GM12878 (cell line): Measurements from ENCODE around the gene RET. TPM values are rescaled to one million over a fixed set of nuclear protein-coding genes. Genes with fewer than 3 reads are reported as not detected.

Source experiments
- ATAC-seq: fragments of 200-7000 bp; cut with Tn5 transposase; 3 replicates; pipeline ENCODE4 v1.9.1; 2020; ENCODE audit warnings: mild to moderate bottlenecking, moderate library complexity
- BruUV-seq: library from RNA; stranded (reverse); fragments of 400-500 nt; replicated peaks from 2 replicates; lab custom pipeline; 2021; lab: Mats Ljungman, UMichigan
- CTCF ChIA-PET: fragments of 300-600 bp; sonication (Branson Sonifier 250); formaldehyde crosslinking; extraction: SDS; loops from one replicate; lab custom pipeline; 2021; ENCODE audit warnings: inconsistent platforms; lab: Yijun Ruan, JAX
- POLR2A ChIA-PET: fragments of 350-600 bp; formaldehyde crosslinking; extraction: SDS; loops from one replicate; lab custom pipeline; 2021; ENCODE audit warnings: inconsistent platforms; lab: Charles Lee
- RAD21 ChIA-PET: fragments of 300-600 bp; sonication (Branson Sonifier 250); formaldehyde crosslinking; loops from one replicate; lab custom pipeline; 2023; ENCODE audit warnings: antibody characterized with exemption; ENCODE audit not compliant: unreplicated experiment; lab: Charles Lee
- SMC1A ChIA-PET: fragments of 300-600 bp; sonication (Branson Sonifier 250); formaldehyde crosslinking; loops from one replicate; lab custom pipeline; 2023; ENCODE audit not compliant: unreplicated experiment, uncharacterized antibody; lab: Charles Lee
- DNase-seq: peaks from one replicate; pipeline ENCODE4 v3.0.0-alpha.2; 2011; ENCODE audit warnings: low read depth, low spot score
- FAIRE-seq: peaks from 3 replicates; lab custom pipeline; 2011; peaks lifted over from hg19 to GRCh38; lab: Jason Lieb, UNC
- H2AFZ ChIP-seq: 2 replicates; pipeline ENCODE4 v1.6.0; 2011; ENCODE audit warnings: low read depth, low read length, control low read depth; ENCODE audit not compliant: control insufficient read depth
- H3K27ac ChIP-seq: 2 replicates; pipeline ENCODE4 v1.5.1; 2011; ENCODE audit warnings: control low read depth; ENCODE audit not compliant: control insufficient read depth, insufficient read depth
- H3K27me3 ChIP-seq, 2 experiments: replicated peaks in 1 of 2; 2 replicates each; pipeline versions ENCODE4 v1.6.0 to v1.6.1; 2011; ENCODE audit warnings: low read length in 1 of 2; ENCODE audit not compliant: control insufficient read depth in 2 of 2, insufficient read depth in 2 of 2
- H3K36me3 ChIP-seq, 2 experiments: 2 replicates each; pipeline ENCODE4 v1.5.1; 2011; ENCODE audit warnings: low read length in 1 of 2; ENCODE audit not compliant: control insufficient read depth in 2 of 2, insufficient read depth in 2 of 2
- H3K4me1 ChIP-seq: 2 replicates; pipeline ENCODE4 v1.6.1; 2011; ENCODE audit warnings: mild to moderate bottlenecking, low read length, moderate library complexity, mixed read lengths; ENCODE audit not compliant: control insufficient read depth, insufficient read depth
- H3K4me2 ChIP-seq: 2 replicates; pipeline ENCODE4 v1.6.0; 2011; ENCODE audit warnings: control low read depth; ENCODE audit not compliant: control insufficient read depth, insufficient read depth
- H3K4me3 ChIP-seq: fragments of 200-600 bp; sonication (generic); 2 replicates; pipeline ENCODE4 v1.5.1; 2016
- H3K79me2 ChIP-seq: 2 replicates; pipeline ENCODE4 v1.6.0; 2011; ENCODE audit warnings: low read length; ENCODE audit not compliant: control insufficient read depth, insufficient read depth
- H3K9ac ChIP-seq: 2 replicates; pipeline ENCODE4 v1.8.0; 2011; ENCODE audit warnings: low read length, control low read depth, mixed read lengths; ENCODE audit not compliant: control insufficient read depth, insufficient read depth
- H3K9me3 ChIP-seq: replicated peaks from 3 replicates; pipeline ENCODE4 v1.5.1; 2011; ENCODE audit warnings: mild to moderate bottlenecking, low read length; ENCODE audit not compliant: control insufficient read depth, insufficient read depth
- H4K20me1 ChIP-seq: 2 replicates; pipeline ENCODE4 v1.6.0; 2011; ENCODE audit not compliant: control insufficient read depth, insufficient read depth
- BMI1 ChIP-seq: fragments of 450-650 bp; IDR thresholded peaks from 2 replicates; pipeline ENCODE4 v1.6.1; 2016; ENCODE audit warnings: mild to moderate bottlenecking, moderate library complexity, borderline replicate concordance
- CHD1 ChIP-seq: IDR thresholded peaks from 2 replicates; pipeline ENCODE4 v1.6.1; 2012; ENCODE audit warnings: low read depth, low read length, improper control_type of control experiment
- CREM ChIP-seq: IDR thresholded peaks from 2 replicates; pipeline ENCODE4 v1.6.1; 2014; ENCODE audit warnings: antibody characterized with exemption, low read depth
- EED ChIP-seq: sonication (generic); IDR thresholded peaks from 2 replicates; pipeline ENCODE4 v1.6.1; 2016; ENCODE audit warnings: antibody characterized with exemption, low read depth
- EZH2 ChIP-seq: IDR thresholded peaks from 2 replicates; pipeline ENCODE4 v1.6.1; 2012; ENCODE audit warnings: low read depth, mild to moderate bottlenecking, control low read depth, inconsistent platforms, low read length, borderline replicate concordance; ENCODE audit not compliant: control insufficient read depth
- PAX5 ChIP-seq: IDR thresholded peaks from 2 replicates; pipeline ENCODE4 v1.6.1; 2011; ENCODE audit warnings: low read depth, low read length, borderline replicate concordance
- RBBP5 ChIP-seq: fragments of 200-600 bp; sonication (generic); conservative IDR thresholded peaks from 2 replicates; pipeline ENCODE4 v1.6.1; 2016
- RUNX3 ChIP-seq: IDR thresholded peaks from 2 replicates; pipeline ENCODE4 v1.6.1; 2012; ENCODE audit warnings: low read length, inconsistent platforms
- ZZZ3 ChIP-seq: IDR thresholded peaks from 2 replicates; pipeline ENCODE4 v1.6.1; 2011; ENCODE audit warnings: low read depth; ENCODE audit not compliant: control insufficient read depth, insufficient read length
- WGBS: methylation state at CpG from one replicate; pipeline ENCODE4 v1.1.6; 2016; ENCODE audit warnings: low lambda C conversion rate; ENCODE audit not compliant: insufficient replicate concordance, insufficient coverage; ENCODE audit errors: missing lambda C conversion rate; 5-methylcytosine and 5-hydroxymethylcytosine counted together
- in situ Hi-C: fragments of 300-500 bp; cut with MboI; formaldehyde crosslinking; loops from 9 replicates; pipeline ENCODE4 v1.14.3; 2018; ENCODE audit warnings: mixed read lengths
- intact Hi-C: fragments of 100-400 bp; cut with micrococcal nuclease; formaldehyde crosslinking; loops from one replicate; pipeline ENCODE4 v1.14.2; 2022; ENCODE audit not compliant: unreplicated experiment
- polyA plus RNA-seq, 11 experiments: library from polyadenylated mRNA; depleted of rRNA in 4 of 11; unstranded in 6 of 11; stranded (reverse) in 5 of 11; fragments of >200 nt; fragmentation: Nextera tagmentation in 4 of 11; fragmentation: Illumina TruSeq in 1 of 11; extraction: Ambion mirVana in 4 of 11; extraction: Trizol in 1 of 11; gene quantifications; 1 replicate in 1 of 11; 2 replicates in 10 of 11; pipeline versions ENCODE4 v1.2.1 to v1.2.3, GENCODE V29; 2011 to 2016; ENCODE audit warnings: inconsistent platforms in 2 of 11, missing spikeins in 2 of 11, low read depth in 1 of 11
- total RNA-seq, 4 experiments: library from RNA; depleted of rRNA in 3 of 4; stranded (reverse); fragments of >200 nt in 3 of 4; fragmentation: Illumina TruSeq in 1 of 4; extraction: Trizol in 1 of 4; gene quantifications; 2 replicates each; pipeline versions ENCODE4 v1.2.1 to v1.2.3, GENCODE V29; 2013 to 2021
- TF ChIP-seq, protein P1 (sequence below): fragments of 450-650 bp; IDR thresholded peaks from 2 replicates; pipeline ENCODE4 v1.6.1; 2016; ENCODE audit warnings: mild to moderate bottlenecking
- TF ChIP-seq, protein P2 (sequence below): fragments of 450-650 bp; IDR thresholded peaks from 2 replicates; pipeline ENCODE4 v1.6.1; 2018; ENCODE audit warnings: borderline replicate concordance, mild to moderate bottlenecking; ENCODE audit not compliant: partially characterized antibody

The RET gene
- total and polyA plus RNA-seq, 10 of the 15 experiments (the other 5 are each of a cell fraction or from before 2014, with no cell fraction given): not detected

DNA sequence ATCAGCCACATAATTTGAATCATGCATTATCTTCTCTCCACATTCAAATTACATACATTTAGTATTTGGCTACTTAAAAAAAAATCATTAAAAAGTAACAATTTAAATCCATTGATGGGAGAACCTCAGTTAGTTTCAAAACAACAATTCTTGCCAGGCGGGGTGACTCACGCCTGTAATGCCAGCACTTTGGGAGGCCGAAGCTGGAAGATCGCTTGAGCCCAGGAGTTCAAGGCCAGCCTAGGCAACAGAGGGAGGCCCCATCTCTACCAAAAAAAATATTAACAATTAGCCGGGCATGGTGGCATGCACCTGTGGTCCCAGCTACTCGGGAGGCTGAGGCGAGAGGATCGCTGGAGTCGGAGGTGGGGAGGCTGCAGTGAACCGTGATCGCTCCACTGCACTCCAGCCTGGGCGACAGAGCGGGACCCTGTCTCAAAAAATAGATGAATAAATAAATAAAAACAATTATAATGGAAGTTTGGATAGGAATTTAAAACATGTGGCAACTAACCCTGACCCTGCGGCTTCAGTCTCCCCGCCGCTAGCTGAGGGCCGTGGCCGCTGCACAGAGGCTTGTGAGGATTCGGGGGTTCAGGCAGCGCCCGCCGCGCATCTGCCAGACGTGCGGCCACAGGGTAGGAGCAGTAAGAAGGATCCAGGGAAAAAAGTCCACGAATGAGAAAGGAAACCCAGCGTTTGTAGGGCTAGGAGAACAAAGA, 60.3 kb downstream of the RET start:
- ChIA-PET SMC1A (no interaction called here), POLR2A (interaction anchor here (1.1 to 2.2 kb wide), 2 partner anchors 14 to 84 kb away, joined by 5 to 7 read pairs; no protein-coding TSS in a partner anchor), CTCF (no interaction called here), RAD21 (interaction anchor here (0.6 to 1.1 kb wide), 2 partner anchors 16 to 369 kb away, joined by 4 to 5 read pairs; no protein-coding TSS in a partner anchor)
- Histone ChIP-seq H3K36me3 (no peaks in the 10 kb centered on the region), H3K79me2 (peaks cover 40% of the 10 kb centered on the region), H2AFZ (peak overlapping the region; percentile 78; the same call in 1 of the 2 replicates), H3K27ac (peak overlapping the region; percentile 58), H3K4me2 (peak overlapping the region; percentile 78), H3K9me3 (no peaks in the 10 kb centered on the region), H3K27me3 (no peaks in the 10 kb centered on the region), H3K4me3 (peak overlapping the region; percentile 91), H4K20me1 (no peaks in the 10 kb centered on the region), H3K4me1 (peaks cover 30% of the 10 kb centered on the region), H3K9ac (peak overlapping the region; percentile 88)
- TF ChIP-seq RBBP5: no peak
- TF ChIP-seq, protein P1, sequence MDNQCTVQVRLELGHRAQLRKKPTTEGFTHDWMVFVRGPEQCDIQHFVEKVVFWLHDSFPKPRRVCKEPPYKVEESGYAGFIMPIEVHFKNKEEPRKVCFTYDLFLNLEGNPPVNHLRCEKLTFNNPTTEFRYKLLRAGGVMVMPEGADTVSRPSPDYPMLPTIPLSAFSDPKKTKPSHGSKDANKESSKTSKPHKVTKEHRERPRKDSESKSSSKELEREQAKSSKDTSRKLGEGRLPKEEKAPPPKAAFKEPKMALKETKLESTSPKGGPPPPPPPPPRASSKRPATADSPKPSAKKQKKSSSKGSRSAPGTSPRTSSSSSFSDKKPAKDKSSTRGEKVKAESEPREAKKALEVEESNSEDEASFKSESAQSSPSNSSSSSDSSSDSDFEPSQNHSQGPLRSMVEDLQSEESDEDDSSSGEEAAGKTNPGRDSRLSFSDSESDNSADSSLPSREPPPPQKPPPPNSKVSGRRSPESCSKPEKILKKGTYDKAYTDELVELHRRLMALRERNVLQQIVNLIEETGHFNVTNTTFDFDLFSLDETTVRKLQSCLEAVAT: peak; percentile 51
- no peak for ATAC-seq
- WGBS: 18% methylated on average over 25 of the region's 27 CpGs
- intact Hi-C loops (loop anchor here (5.0 to 10.0 kb wide), 2 partner anchors 270 to 502 kb away; partner anchors contain the start of genes HNRNPF and ZNF33B), in situ Hi-C loops (loop anchor here (10.0 to 25.0 kb wide), 3 partner anchors 275 to 582 kb away; partner anchors contain the start of genes HNRNPF and ZNF33B)
- FAIRE-seq: no peak
- no TSS peak for BruUV-seq
- no peak for DNase-seq

DNA sequence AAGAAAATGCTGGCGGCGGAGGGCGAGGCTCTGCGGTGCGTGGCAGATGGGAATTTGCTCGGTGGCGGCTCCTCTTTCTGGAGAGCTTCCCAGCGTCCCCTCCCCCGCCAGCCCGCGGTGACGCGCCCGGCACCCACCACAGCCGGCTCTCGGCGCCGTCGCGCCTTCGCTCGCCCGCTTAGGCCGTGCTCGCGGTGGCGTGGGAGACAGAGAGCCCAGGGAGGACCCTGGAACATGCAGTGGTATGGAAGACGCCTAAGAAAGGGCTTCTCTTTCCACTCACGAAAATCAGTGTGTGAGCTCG, 60.8 kb downstream of the RET start:
- in situ Hi-C loops: loop anchor here (10.0 to 25.0 kb wide), 3 partner anchors 275 to 583 kb away; partner anchors contain the start of genes HNRNPF and ZNF33B
- TF ChIP-seq CREM (0 out of 2 replicates have a peak, but pooled peaks have one; percentile 3), EED (no peak), ZZZ3 (no peak), RUNX3 (peak; percentile 28; the same call in 1 of the 2 replicates), CHD1 (no peak), BMI1 (no peak), PAX5 (peak; percentile 7; the same call in 1 of the 2 replicates), EZH2 (no peak)
- TF ChIP-seq, protein P2, sequence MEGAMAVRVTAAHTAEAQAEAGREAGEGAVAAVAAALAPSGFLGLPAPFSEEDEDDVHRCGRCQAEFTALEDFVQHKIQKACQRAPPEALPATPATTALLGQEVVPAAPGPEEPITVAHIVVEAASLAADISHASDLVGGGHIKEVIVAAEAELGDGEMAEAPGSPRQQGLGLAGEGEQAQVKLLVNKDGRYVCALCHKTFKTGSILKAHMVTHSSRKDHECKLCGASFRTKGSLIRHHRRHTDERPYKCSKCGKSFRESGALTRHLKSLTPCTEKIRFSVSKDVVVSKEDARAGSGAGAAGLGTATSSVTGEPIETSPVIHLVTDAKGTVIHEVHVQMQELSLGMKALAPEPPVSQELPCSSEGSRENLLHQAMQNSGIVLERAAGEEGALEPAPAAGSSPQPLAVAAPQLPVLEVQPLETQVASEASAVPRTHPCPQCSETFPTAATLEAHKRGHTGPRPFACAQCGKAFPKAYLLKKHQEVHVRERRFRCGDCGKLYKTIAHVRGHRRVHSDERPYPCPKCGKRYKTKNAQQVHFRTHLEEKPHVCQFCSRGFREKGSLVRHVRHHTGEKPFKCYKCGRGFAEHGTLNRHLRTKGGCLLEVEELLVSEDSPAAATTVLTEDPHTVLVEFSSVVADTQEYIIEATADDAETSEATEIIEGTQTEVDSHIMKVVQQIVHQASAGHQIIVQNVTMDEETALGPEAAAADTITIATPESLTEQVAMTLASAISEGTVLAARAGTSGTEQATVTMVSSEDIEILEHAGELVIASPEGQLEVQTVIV: no peak

More for the DNA sequence above, 60.8 kb downstream of the RET start:
- Histone ChIP-seq H3K4me2 (peak overlapping the region; percentile 78), H3K36me3 (no peaks in the 10 kb centered on the region), H2AFZ (peak overlapping the region; percentile 78), H3K9ac (peak overlapping the region; percentile 88), H3K27ac (peak overlapping the region; percentile 58), H3K4me1 (peaks cover 32% of the 10 kb centered on the region), H3K4me3 (peak overlapping the region; percentile 91), H3K27me3 (no peaks in the 10 kb centered on the region), H3K9me3 (no peaks in the 10 kb centered on the region), H3K79me2 (peaks cover 44% of the 10 kb centered on the region), H4K20me1 (no peaks in the 10 kb centered on the region)
- BruUV-seq: TSS peak; percentile 95
- under 1% methylated on average over 26 of the region's 30 CpGs for WGBS
- RAD21 ChIA-PET: interaction anchor here (0.6 to 1.9 kb wide), 5 partner anchors 13 to 369 kb away, joined by 3 to 5 read pairs (median 4); no protein-coding TSS in a partner anchor
- CTCF ChIA-PET: interaction anchor here (0.7 to 3.5 kb wide), 3 partner anchors 17 to 121 kb away, joined by 3 to 17 read pairs (median 9); no protein-coding TSS in a partner anchor
- no peak for DNase-seq
- intact Hi-C loops: loop anchor here (5.0 to 10.0 kb wide), 2 partner anchors 270 to 503 kb away; partner anchors contain the start of genes HNRNPF and ZNF33B
- SMC1A ChIA-PET: interaction anchor here (2.7 kb wide), 1 partner anchor 14 kb away, joined by 8 read pairs; no protein-coding TSS in a partner anchor
- peak; percentile 45 for ATAC-seq
- POLR2A ChIA-PET: interaction anchor here (0.7 to 2.2 kb wide), 3 partner anchors 8 to 83 kb away, joined by 4 to 7 read pairs (median 5); no protein-coding TSS in a partner anchor
- no peak for FAIRE-seq
